AG04450 (cell line): Measurements from ENCODE around the gene FARS2. TPM values are rescaled to one million over a fixed set of nuclear protein-coding genes. Genes with fewer than 3 reads are reported as not detected.
A peak's percentile ranks its signal among the peaks of the same experiment; 100 is the strongest.

Source experiments
- CTCF ChIA-PET: fragments of 300-600, 350-600 bp; formaldehyde crosslinking; extraction: SDS; loops from one replicate; lab custom pipeline; 2022; ENCODE audit warnings: antibody characterized with exemption, inconsistent platforms; lab: Charles Lee
- POLR2A ChIA-PET: fragments of 350-600 bp; formaldehyde crosslinking; extraction: SDS; loops from one replicate; lab custom pipeline; 2021; ENCODE audit warnings: antibody characterized with exemption, inconsistent platforms; lab: Yijun Ruan, JAX
- DNase-seq: peaks from one replicate; pipeline ENCODE4 v3.0.0-alpha.2; 2011; ENCODE audit warnings: low read depth, low spot score
- H3K27ac ChIP-seq: one replicate; pipeline ENCODE4 v1.5.1; 2012; ENCODE audit warnings: low read depth, low read length, control low read depth
- H3K27me3 ChIP-seq: one replicate; pipeline ENCODE4 v1.6.0; 2012; ENCODE audit warnings: low read length; ENCODE audit not compliant: control insufficient read depth, insufficient read depth
- H3K4me3 ChIP-seq: 2 replicates; pipeline ENCODE4 v1.5.1; 2011; ENCODE audit warnings: mild to moderate bottlenecking, low read depth, low read length, control low read depth
- H3K9me3 ChIP-seq: 2 replicates; pipeline ENCODE4 v1.5.1; 2012; ENCODE audit warnings: low read length; ENCODE audit not compliant: control insufficient read depth, insufficient read depth
- CTCF ChIP-seq: IDR thresholded peaks from 2 replicates; pipeline ENCODE4 v1.5.1; 2011; ENCODE audit warnings: low read depth, low read length, control low read depth, inconsistent platforms
- polyA plus RNA-seq: library from polyadenylated mRNA; depleted of rRNA; stranded (reverse); fragments of >200 nt; gene quantifications from 2 replicates; pipeline ENCODE4 v1.2.3, GENCODE V29; 2011

Gene FARS2
- polyA plus RNA-seq, 1 experiment, result 14.0 TPM

DNA sequence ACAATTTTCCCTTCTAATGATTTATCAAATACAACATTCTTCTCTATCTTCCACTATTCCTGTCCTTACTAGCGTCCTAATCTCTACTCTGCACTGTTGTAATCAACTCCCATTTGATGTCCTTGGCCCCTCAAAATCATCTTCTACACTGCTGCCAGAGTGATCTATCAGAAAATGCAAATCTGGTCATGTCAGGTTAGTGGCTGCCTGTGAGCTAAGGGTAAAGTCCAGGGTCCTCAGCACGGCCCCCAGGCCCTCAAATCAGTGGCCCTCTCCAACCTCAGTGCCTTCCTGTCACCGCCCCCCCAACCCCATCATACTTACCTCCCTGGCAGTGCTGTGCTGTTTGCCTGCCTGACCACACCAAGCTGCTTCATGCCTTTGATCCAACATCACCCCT is 4.4 kb upstream of the FARS2 start:
- no peak for DNase-seq
- ChIA-PET POLR2A (interaction anchor here (0.7 kb wide), 1 partner anchor 55 kb away, joined by 5 read pairs; no protein-coding TSS in a partner anchor), CTCF (interaction anchor here (0.6 to 2.0 kb wide), 2 partner anchors 10 to 113 kb away, joined by 3 to 8 read pairs; no protein-coding TSS in a partner anchor)
- Histone ChIP-seq H3K9me3 (no peaks in the 10 kb centered on the region), H3K4me3 (no peak overlapping the region), H3K27me3 (no peaks in the 10 kb centered on the region), H3K27ac (no peak overlapping the region)
- TF ChIP-seq CTCF, result no peak

DNA sequence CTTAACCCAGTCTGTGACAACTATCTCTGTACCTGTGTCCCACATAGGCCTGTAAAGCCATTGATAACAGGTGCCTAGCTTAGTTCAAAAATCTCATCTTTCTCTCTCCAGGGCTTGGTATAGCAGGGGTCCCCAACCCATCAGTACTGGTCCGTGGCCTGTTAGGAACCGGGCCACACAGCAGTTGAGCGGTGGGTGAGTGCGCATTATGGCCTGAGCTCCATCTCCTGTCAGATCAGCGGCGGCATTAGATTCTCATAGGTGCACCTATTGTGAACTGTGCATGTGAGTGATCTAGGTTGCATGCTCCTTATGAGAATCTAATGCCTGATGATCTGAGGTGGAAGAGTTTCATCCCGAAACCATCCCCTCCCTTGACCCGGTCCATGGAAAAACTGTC is 3.9 kb upstream of the FARS2 start:
- Histone ChIP-seq H3K27me3 (no peaks in the 10 kb centered on the region), H3K9me3 (no peaks in the 10 kb centered on the region), H3K27ac (no peak overlapping the region), H3K4me3 (no peak overlapping the region)
- POLR2A ChIA-PET, result interaction anchor here (0.6 kb wide), 1 partner anchor 1122 kb away, joined by 6 read pairs; the partner anchor contains the start of gene ECI2
- CTCF ChIA-PET, result interaction anchor here (0.6 to 2.0 kb wide), 3 partner anchors 10 to 145 kb away, joined by 3 to 8 read pairs (median 6); no protein-coding TSS in a partner anchor
- DNase-seq, result no peak
- TF ChIP-seq CTCF, result no peak

- H3K4me3 ChIP-seq, result 0 out of 2 replicates have a peak overlapping the region, but pooled peaks have one; percentile 14
- ChIA-PET POLR2A (no interaction called here), CTCF (no interaction called here)
- TF ChIP-seq CTCF, result no peak
- no peaks in the 10 kb centered on the region for H3K9me3 ChIP-seq
- no peak for DNase-seq
- H3K27me3 ChIP-seq, result no peaks in the 10 kb centered on the region
- H3K27ac ChIP-seq, result peak overlapping the region; percentile 21
Observed at GRCh38 chr6:5259428-5259827, 1.9 kb upstream of the FARS2 start.

- Histone ChIP-seq H3K27me3 (no peaks in the 10 kb centered on the region), H3K27ac (peak overlapping the region; percentile 89), H3K9me3 (no peaks in the 10 kb centered on the region), H3K4me3 (peak overlapping the region; percentile 92)
- ChIA-PET POLR2A (interaction anchor here (1.4 to 1.5 kb wide), 2 partner anchors 27 to 117 kb away, joined by 8 to 9 read pairs; no protein-coding TSS in a partner anchor), CTCF (interaction anchor here (0.8 to 1.9 kb wide), 10 partner anchors 17 to 142 kb away, joined by 3 to 14 read pairs (median 5); no protein-coding TSS in a partner anchor)
- no peak for TF ChIP-seq CTCF
- DNase-seq, result no peak
Observed at GRCh38 chr6:5260111-5260620, 1.1 kb upstream of the FARS2 start.

DNA sequence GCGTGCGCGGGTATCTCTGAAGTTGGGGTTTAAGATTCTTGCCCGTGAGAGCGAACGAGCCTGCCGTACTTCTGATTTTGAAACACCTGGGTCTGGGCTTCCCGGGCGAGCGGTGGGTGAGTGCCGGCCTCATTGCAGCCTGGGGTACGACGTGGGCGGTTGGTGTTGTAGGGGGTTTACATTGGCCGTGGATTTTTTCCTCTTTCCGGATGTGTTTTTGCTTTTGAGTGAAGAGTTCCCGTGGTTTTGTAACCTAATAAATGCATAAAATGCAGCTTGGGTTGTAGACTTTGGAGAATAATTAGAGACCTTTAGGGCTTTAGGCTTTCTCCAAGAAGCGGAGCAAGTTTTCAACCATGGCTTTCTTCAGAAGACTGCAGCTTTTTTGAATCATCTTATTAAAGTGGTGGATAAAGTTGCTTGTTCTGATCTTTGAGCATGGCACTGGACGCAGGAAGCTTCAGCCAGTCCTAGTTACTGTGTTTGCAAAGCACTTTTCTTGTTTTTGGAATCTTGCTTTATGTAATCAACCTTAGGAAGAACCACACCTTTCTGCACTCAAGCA is 314 bp downstream of the FARS2 start:
- H3K27ac ChIP-seq, result peak overlapping the region; percentile 93
- ChIA-PET POLR2A (interaction anchor here (0.6 to 1.5 kb wide), 3 partner anchors 26 to 1126 kb away, joined by 3 to 9 read pairs (median 8); partner anchors contain the start of gene ECI2), CTCF (interaction anchor here (0.9 to 1.9 kb wide), 12 partner anchors 9 to 141 kb away, joined by 3 to 14 read pairs (median 4); no protein-coding TSS in a partner anchor)
- no peak for TF ChIP-seq CTCF
- DNase-seq, result peak; percentile 11
- peak overlapping the region; percentile 92 for H3K4me3 ChIP-seq
- H3K9me3 ChIP-seq, result no peaks in the 10 kb centered on the region
- no peaks in the 10 kb centered on the region for H3K27me3 ChIP-seq
